MM.1S (cell line): ENCODE data around the gene AVPR1A.
A peak's percentile ranks its signal among the peaks of the same experiment; 100 is the strongest.
"Not testable (repeated sequence)": the region's sequence is repeated elsewhere in the genome, so short reads cannot be mapped to it uniquely, and the experiment has no call there.

Experiments used
- DNase-seq: peaks from one replicate; pipeline ENCODE4 v3.0.0-alpha.2; 2015
- H2AFZ ChIP-seq: fragments of 300-600 bp; sonication (generic); 2 replicates; pipeline ENCODE4 v1.6.0; 2016; ENCODE audit warnings: antibody characterized with exemption, low read length
- H3F3A ChIP-seq: fragments of 300-600 bp; sonication (generic); 2 replicates; pipeline ENCODE4 v1.6.1; 2016; ENCODE audit warnings: mild to moderate bottlenecking, antibody characterized with exemption, low read length, moderate library complexity, mixed read lengths; ENCODE audit not compliant: insufficient read depth
- H3K27ac ChIP-seq: fragments of 300-600 bp; sonication (generic); 2 replicates; pipeline ENCODE4 v1.5.1; 2016; ENCODE audit warnings: mild to moderate bottlenecking, low read length
- H3K27me3 ChIP-seq: fragments of 300-600 bp; sonication (generic); replicated peaks from 2 replicates; pipeline ENCODE4 v1.6.0; 2016; ENCODE audit warnings: low read length; ENCODE audit not compliant: insufficient read depth
- H3K36me3 ChIP-seq: fragments of 300-600 bp; sonication (generic); replicated peaks from 2 replicates; pipeline ENCODE4 v1.6.1; 2016; ENCODE audit warnings: mild to moderate bottlenecking, low read length, mixed read lengths; ENCODE audit not compliant: insufficient read depth
- H3K4me1 ChIP-seq: fragments of 300-600 bp; sonication (generic); 2 replicates; pipeline ENCODE4 v1.6.1; 2016; ENCODE audit warnings: low read length, mixed read lengths
- H3K4me2 ChIP-seq: fragments of 300-600 bp; sonication (generic); 2 replicates; pipeline ENCODE4 v1.6.0; 2016; ENCODE audit warnings: low read depth, low read length
- H3K4me3 ChIP-seq: fragments of 300-600 bp; sonication (generic); 2 replicates; pipeline ENCODE4 v1.5.1; 2016; ENCODE audit warnings: low read length, mixed read lengths
- H3K79me2 ChIP-seq: fragments of 300-600 bp; sonication (generic); 2 replicates; pipeline ENCODE4 v1.6.1; 2016; ENCODE audit warnings: mixed run types, low read length, mixed read lengths
- H3K9ac ChIP-seq: fragments of 300-600 bp; sonication (generic); 2 replicates; pipeline ENCODE4 v1.6.1; 2016; ENCODE audit warnings: low read length, mixed read lengths
- H3K9me2 ChIP-seq: fragments of 300-600 bp; sonication (generic); replicated peaks from 2 replicates; pipeline ENCODE4 v1.6.1; 2016; ENCODE audit warnings: mild to moderate bottlenecking, low read length, mixed read lengths; ENCODE audit not compliant: insufficient read depth
- H3K9me3 ChIP-seq: fragments of 300-600 bp; sonication (generic); replicated peaks from 2 replicates; pipeline ENCODE4 v1.6.1; 2016; ENCODE audit warnings: mild to moderate bottlenecking, low read length, mixed read lengths; ENCODE audit not compliant: insufficient read depth
- H4K20me1 ChIP-seq: fragments of 300-600 bp; sonication (generic); 2 replicates; pipeline ENCODE4 v1.6.1; 2016; ENCODE audit warnings: mild to moderate bottlenecking, low read length, moderate library complexity, mixed read lengths; ENCODE audit not compliant: insufficient read depth
- EZH2 ChIP-seq: fragments of 300-600 bp; sonication (generic); optimal IDR thresholded peaks from 2 replicates; pipeline ENCODE3; 2017; ENCODE audit warnings: low read depth, mild to moderate bottlenecking, antibody characterized with exemption, low read length, mixed read lengths
- EZH2phosphoT487 ChIP-seq: fragments of 300-600 bp; sonication (generic); IDR thresholded peaks from 2 replicates; pipeline ENCODE4 v1.6.1; 2018; ENCODE audit warnings: antibody characterized with exemption, low read length
- TF ChIP-seq, protein P1 (sequence below): fragments of 300-600 bp; sonication (generic); IDR thresholded peaks from 2 replicates; pipeline ENCODE4 v1.5.1; 2016; ENCODE audit warnings: antibody characterized with exemption, low read length, mixed read lengths

Gene AVPR1A

DNA sequence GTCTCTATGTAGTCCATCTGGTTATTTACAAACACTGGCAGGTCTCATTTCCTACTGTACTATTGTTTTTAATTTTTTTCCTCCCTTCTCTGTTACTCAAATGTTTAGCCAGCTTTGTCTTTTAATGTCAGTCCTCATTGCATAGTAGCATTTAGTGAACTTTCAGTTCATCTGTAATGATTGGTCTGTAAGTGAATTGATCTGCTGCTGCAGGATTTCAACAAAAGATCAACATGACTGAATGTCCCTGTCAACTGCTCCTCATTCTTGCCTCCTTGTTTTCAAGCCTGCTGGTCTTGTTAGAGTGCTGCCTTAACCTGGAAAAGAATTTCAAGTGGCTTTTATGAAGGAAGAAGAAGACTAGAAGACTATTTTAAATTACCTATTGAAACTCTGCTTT lies 19.3 kb upstream of the AVPR1A start:
- Histone ChIP-seq H3F3A (no peaks in the 10 kb centered on the region), H3K9me3 (no peaks in the 10 kb centered on the region), H2AFZ (no peak overlapping the region), H3K79me2 (no peaks in the 10 kb centered on the region), H3K9ac (no peak overlapping the region), H3K27ac (no peak overlapping the region), H3K4me2 (no peak overlapping the region), H3K4me3 (no peak overlapping the region), H3K36me3 (no peaks in the 10 kb centered on the region), H3K4me1 (no peaks in the 10 kb centered on the region), H3K9me2 (no peaks in the 10 kb centered on the region), H3K27me3 (no peaks in the 10 kb centered on the region), H4K20me1 (no peaks in the 10 kb centered on the region)
- TF ChIP-seq EZH2phosphoT487 (no peak), EZH2 (no peak)
- TF ChIP-seq, protein P1, sequence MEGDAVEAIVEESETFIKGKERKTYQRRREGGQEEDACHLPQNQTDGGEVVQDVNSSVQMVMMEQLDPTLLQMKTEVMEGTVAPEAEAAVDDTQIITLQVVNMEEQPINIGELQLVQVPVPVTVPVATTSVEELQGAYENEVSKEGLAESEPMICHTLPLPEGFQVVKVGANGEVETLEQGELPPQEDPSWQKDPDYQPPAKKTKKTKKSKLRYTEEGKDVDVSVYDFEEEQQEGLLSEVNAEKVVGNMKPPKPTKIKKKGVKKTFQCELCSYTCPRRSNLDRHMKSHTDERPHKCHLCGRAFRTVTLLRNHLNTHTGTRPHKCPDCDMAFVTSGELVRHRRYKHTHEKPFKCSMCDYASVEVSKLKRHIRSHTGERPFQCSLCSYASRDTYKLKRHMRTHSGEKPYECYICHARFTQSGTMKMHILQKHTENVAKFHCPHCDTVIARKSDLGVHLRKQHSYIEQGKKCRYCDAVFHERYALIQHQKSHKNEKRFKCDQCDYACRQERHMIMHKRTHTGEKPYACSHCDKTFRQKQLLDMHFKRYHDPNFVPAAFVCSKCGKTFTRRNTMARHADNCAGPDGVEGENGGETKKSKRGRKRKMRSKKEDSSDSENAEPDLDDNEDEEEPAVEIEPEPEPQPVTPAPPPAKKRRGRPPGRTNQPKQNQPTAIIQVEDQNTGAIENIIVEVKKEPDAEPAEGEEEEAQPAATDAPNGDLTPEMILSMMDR, result no peak
- no peak for DNase-seq

DNA sequence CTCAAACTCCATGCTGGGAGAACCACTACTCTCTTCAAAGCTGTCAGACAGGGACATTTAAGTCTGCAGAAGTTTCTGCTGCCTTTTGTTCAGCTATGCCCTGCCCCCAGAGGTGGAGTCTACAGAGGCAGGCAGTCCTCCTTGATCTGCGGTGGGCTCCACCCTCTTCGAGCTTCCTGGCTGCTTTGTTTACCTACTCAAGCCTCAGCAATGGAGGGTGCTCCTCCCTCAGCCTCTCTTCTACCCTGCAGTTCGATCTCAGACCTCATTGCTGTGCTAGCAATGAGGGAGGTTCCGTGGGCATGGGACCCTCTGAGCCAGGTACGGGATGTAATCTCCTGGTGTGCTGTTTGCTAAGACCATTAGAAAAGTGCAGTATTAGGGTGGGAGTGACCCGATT lies 16.7 kb upstream of the AVPR1A start:
- not testable (repeated sequence) for H3K4me2 ChIP-seq, H3K9me3 ChIP-seq
- H2AFZ ChIP-seq, result peak overlapping the region; percentile 53

DNA sequence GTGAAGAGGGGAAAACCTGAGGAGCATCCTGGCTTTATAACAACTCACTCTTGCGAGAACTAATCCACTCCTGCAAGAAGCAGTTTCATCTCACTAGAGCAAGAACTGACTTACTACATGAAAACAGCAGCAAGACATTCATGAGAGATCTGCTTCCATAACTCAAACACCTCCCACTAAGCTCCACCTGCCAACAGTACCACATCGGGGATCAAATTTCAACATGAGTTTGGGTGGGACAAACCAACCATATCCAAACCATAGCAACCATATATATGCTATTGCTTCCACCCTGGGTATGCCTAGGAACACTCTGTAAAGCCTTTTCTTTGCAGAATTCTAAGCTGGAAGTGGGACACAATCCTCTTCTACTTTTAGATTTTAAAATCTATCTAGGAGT lies 13.9 kb upstream of the AVPR1A start:
- Histone ChIP-seq H3F3A (no peaks in the 10 kb centered on the region), H3K9ac (no peak overlapping the region), H3K9me3 (no peaks in the 10 kb centered on the region), H3K4me3 (no peak overlapping the region), H3K27me3 (no peaks in the 10 kb centered on the region), H3K27ac (no peak overlapping the region), H3K4me1 (no peaks in the 10 kb centered on the region), H2AFZ (no peak overlapping the region), H3K4me2 (no peak overlapping the region), H4K20me1 (no peaks in the 10 kb centered on the region), H3K9me2 (no peaks in the 10 kb centered on the region), H3K36me3 (no peaks in the 10 kb centered on the region), H3K79me2 (no peaks in the 10 kb centered on the region)
- DNase-seq, result no peak
- TF ChIP-seq EZH2 (no peak), EZH2phosphoT487 (no peak)
- TF ChIP-seq, protein P1, result no peak

More for the DNA sequence above, 16.7 kb upstream of the AVPR1A start:
- H3K4me3 ChIP-seq, H3K36me3 ChIP-seq, H4K20me1 ChIP-seq, H3K27me3 ChIP-seq, H3F3A ChIP-seq, H3K4me1 ChIP-seq, H3K9ac ChIP-seq, H3K79me2 ChIP-seq, H3K9me2 ChIP-seq, DNase-seq, H3K27ac ChIP-seq: not testable (repeated sequence)

DNA sequence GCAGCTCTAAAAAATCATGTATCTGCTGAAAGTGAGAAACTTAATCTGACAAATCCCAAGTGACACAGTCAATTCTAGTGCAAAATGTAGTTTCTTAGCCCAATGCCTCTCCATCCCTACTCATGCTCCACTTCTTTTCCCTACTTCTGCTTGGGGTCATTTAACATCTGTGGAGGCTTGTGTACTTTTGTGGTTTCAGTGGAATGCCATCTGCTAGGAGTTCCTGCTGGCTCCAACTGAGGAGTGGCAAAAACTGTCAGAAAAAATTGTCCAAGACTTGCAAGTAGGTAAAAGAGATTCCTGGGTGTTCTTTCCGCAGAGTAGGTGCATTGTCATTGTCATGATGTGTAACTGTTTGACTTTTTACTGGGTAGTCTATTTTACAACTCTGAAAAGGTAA lies 12.5 kb upstream of the AVPR1A start:
- no peaks in the 10 kb centered on the region for H3F3A ChIP-seq
- no peaks in the 10 kb centered on the region for H3K9me2 ChIP-seq
- no peaks in the 10 kb centered on the region for H3K9me3 ChIP-seq
- H2AFZ ChIP-seq, result no peak overlapping the region
- no peaks in the 10 kb centered on the region for H4K20me1 ChIP-seq
- no peaks in the 10 kb centered on the region for H3K4me1 ChIP-seq
- no peak overlapping the region for H3K4me3 ChIP-seq
- no peaks in the 10 kb centered on the region for H3K27me3 ChIP-seq
- no peak overlapping the region for H3K27ac ChIP-seq
- TF ChIP-seq, protein P1, result no peak
- no peak for TF ChIP-seq EZH2phosphoT487
- TF ChIP-seq EZH2, result no peak
- H3K79me2 ChIP-seq, result no peaks in the 10 kb centered on the region
- no peak for DNase-seq
- H3K9ac ChIP-seq, result no peak overlapping the region
- H3K36me3 ChIP-seq, result no peaks in the 10 kb centered on the region
- H3K4me2 ChIP-seq, result no peak overlapping the region
